Osteoblast (primary cell): ENCODE data around the gene RTTN. TPM values are rescaled to one million over a fixed set of nuclear protein-coding genes. Genes with fewer than 3 reads are reported as not detected.

ENCODE experiments used
- DNase-seq: peaks from one replicate; pipeline ENCODE4 v3.0.0; 2011; ENCODE audit warnings: low spot score, mixed read lengths; ENCODE audit not compliant: insufficient read length; ENCODE audit errors: missing footprints
- H2AFZ ChIP-seq: 2 replicates; pipeline ENCODE4 v1.6.0; 2011; ENCODE audit warnings: mild to moderate bottlenecking, low read length
- H3K27ac ChIP-seq: 2 replicates; pipeline ENCODE4 v1.5.1; 2011; ENCODE audit warnings: mild to moderate bottlenecking, low read depth, low read length, moderate library complexity
- H3K27me3 ChIP-seq: 2 replicates; pipeline ENCODE4 v1.6.0; 2012; ENCODE audit warnings: mild to moderate bottlenecking, control low read depth, inconsistent platforms, low read length, moderate library complexity; ENCODE audit not compliant: insufficient read depth
- H3K36me3 ChIP-seq: 2 replicates; pipeline ENCODE4 v1.5.1; 2011; ENCODE audit warnings: mild to moderate bottlenecking, low read length, control low read depth, moderate library complexity; ENCODE audit not compliant: insufficient read depth
- H3K4me1 ChIP-seq: 2 replicates; pipeline ENCODE4 v1.5.1; 2011; ENCODE audit warnings: mild to moderate bottlenecking, low read length, control low read depth, moderate library complexity; ENCODE audit not compliant: insufficient read depth
- H3K4me2 ChIP-seq: 2 replicates; pipeline ENCODE4 v1.6.0; 2011; ENCODE audit warnings: mild to moderate bottlenecking, low read length; ENCODE audit not compliant: insufficient read depth
- H3K4me3 ChIP-seq: fragments of 200-600 bp; sonication (generic); 3 replicates; pipeline ENCODE4 v1.5.1; 2012; ENCODE audit warnings: mild to moderate bottlenecking, low read length, inconsistent platforms; ENCODE audit not compliant: insufficient read depth
- H3K79me2 ChIP-seq: 2 replicates; pipeline ENCODE4 v1.6.0; 2012; ENCODE audit warnings: mild to moderate bottlenecking, low read length, control low read depth, inconsistent platforms; ENCODE audit not compliant: insufficient read depth
- H3K9me3 ChIP-seq: 2 replicates; pipeline ENCODE4 v1.5.1; 2011; ENCODE audit warnings: low read depth, low read length, control low read depth
- H4K20me1 ChIP-seq: 2 replicates; pipeline ENCODE4 v1.6.0; 2012; ENCODE audit warnings: mild to moderate bottlenecking, low read length, control low read depth; ENCODE audit not compliant: insufficient read depth
- total RNA-seq: library from RNA; depleted of rRNA; stranded (reverse); fragments of >200 nt; gene quantifications from 2 replicates; pipeline ENCODE4 v1.2.3, GENCODE V29; 2012
- TF ChIP-seq, protein P1 (sequence below): IDR thresholded peaks from 2 replicates; pipeline ENCODE4 v1.5.1; 2011; ENCODE audit warnings: mild to moderate bottlenecking, low read depth, low read length, moderate library complexity; ENCODE audit errors: extremely low read depth

RTTN gene
- total RNA-seq, 1 donor: 11.2 TPM

DNA sequence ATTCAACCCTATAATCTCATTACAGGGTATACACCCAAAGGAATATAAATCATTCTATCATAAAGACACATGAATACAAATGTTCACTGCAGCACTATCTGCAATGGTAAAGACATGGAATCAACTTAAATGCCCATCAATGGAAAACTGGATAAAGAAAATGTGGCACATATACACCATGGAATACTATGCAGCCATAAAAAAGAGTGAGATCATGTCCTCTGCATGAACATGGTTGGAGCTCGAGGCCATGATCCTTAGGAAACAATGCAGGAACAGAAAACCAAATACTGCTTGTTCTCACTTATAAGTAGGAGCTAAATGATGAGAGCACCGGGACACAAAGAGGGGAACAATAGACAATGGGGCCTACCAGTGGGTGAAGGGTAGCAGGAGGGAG lies 169.3 kb downstream of the RTTN start:
- Histone ChIP-seq H3K4me1 (no peaks in the 10 kb centered on the region), H3K27me3 (no peaks in the 10 kb centered on the region), H3K9me3 (no peaks in the 10 kb centered on the region), H3K79me2 (no peaks in the 10 kb centered on the region), H2AFZ (no peak overlapping the region), H4K20me1 (no peaks in the 10 kb centered on the region), H3K4me2 (no peak overlapping the region), H3K36me3 (no peaks in the 10 kb centered on the region), H3K4me3 (no peak overlapping the region), H3K27ac (no peak overlapping the region)
- DNase-seq: no peak
- TF ChIP-seq, protein P1, sequence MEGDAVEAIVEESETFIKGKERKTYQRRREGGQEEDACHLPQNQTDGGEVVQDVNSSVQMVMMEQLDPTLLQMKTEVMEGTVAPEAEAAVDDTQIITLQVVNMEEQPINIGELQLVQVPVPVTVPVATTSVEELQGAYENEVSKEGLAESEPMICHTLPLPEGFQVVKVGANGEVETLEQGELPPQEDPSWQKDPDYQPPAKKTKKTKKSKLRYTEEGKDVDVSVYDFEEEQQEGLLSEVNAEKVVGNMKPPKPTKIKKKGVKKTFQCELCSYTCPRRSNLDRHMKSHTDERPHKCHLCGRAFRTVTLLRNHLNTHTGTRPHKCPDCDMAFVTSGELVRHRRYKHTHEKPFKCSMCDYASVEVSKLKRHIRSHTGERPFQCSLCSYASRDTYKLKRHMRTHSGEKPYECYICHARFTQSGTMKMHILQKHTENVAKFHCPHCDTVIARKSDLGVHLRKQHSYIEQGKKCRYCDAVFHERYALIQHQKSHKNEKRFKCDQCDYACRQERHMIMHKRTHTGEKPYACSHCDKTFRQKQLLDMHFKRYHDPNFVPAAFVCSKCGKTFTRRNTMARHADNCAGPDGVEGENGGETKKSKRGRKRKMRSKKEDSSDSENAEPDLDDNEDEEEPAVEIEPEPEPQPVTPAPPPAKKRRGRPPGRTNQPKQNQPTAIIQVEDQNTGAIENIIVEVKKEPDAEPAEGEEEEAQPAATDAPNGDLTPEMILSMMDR: no peak

DNA sequence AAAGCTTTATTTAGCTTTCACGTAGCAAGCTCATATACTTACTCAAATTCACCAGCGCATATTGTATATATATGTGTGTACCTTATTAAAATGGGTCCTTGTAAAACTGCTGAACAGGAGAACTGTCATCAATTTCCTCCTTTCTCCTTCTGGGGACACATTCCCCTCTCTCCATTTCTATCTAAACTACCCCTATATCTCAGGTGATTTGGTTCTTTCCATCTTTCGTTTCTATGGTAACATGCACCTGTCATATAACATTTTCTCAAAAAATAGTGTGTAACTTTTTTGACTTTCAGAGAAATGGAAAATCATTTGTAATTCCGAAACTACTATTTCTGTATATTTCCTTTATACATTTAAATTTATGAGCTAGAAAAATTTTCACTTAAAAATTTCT lies 174.3 kb downstream of the RTTN start:
- no peaks in the 10 kb centered on the region for H4K20me1 ChIP-seq
- no peaks in the 10 kb centered on the region for H3K9me3 ChIP-seq
- no peak overlapping the region for H3K27ac ChIP-seq
- no peaks in the 10 kb centered on the region for H3K79me2 ChIP-seq
- H3K4me3 ChIP-seq: no peak overlapping the region
- DNase-seq: no peak
- H3K4me1 ChIP-seq: no peaks in the 10 kb centered on the region
- H2AFZ ChIP-seq: no peak overlapping the region
- H3K27me3 ChIP-seq: no peaks in the 10 kb centered on the region
- H3K4me2 ChIP-seq: no peak overlapping the region
- H3K36me3 ChIP-seq: no peaks in the 10 kb centered on the region
- TF ChIP-seq, protein P1: no peak

DNA sequence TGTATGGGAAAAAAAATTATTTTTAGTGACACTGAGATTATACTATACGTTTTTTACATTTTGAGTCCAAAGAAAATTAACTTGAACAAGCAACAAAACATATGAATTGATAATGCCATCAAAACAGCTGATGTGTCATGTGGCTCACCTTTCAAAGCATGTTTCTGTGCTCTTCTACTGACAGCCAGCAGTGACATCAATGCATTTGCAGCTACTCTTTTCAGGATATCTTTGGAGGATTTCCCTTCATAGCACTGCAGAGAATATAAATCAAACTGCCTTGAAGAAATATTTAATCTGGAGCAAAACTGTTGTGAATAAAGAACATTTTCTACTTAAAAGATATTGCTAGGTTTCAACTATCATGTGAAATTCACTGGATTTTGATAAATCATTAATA lies 174.8 kb downstream of the RTTN start:
- Histone ChIP-seq H3K79me2 (no peaks in the 10 kb centered on the region), H3K4me1 (no peaks in the 10 kb centered on the region), H3K36me3 (no peaks in the 10 kb centered on the region), H3K27ac (no peak overlapping the region), H3K4me3 (no peak overlapping the region), H4K20me1 (no peaks in the 10 kb centered on the region), H3K27me3 (no peaks in the 10 kb centered on the region), H2AFZ (no peak overlapping the region), H3K9me3 (no peaks in the 10 kb centered on the region), H3K4me2 (no peak overlapping the region)
- DNase-seq: no peak
- TF ChIP-seq, protein P1: no peak

DNA sequence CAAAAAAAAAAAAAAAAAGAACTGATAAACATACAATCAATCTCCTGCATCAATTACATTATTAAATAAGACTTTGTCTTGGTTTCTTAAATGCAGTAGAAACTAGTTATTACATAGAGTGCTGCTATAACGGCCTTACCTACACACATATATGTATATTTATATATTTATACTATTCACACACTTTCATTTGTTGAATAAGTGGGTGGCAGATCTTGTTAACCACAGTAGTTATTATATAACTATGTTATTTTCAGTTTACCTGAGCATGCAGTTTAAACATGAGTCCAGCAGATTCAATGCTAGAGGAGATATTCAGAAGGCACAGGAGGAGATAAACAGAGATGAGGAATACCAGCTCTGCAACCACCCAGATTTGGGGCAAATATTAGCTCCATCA lies 176.3 kb downstream of the RTTN start:
- H3K4me3 ChIP-seq: no peak overlapping the region
- H3K27ac ChIP-seq: no peak overlapping the region
- no peak for DNase-seq
- no peaks in the 10 kb centered on the region for H3K4me1 ChIP-seq
- no peak overlapping the region for H2AFZ ChIP-seq
- H4K20me1 ChIP-seq: no peaks in the 10 kb centered on the region
- TF ChIP-seq, protein P1: no peak
- H3K27me3 ChIP-seq: no peaks in the 10 kb centered on the region
- H3K36me3 ChIP-seq: no peaks in the 10 kb centered on the region
- no peaks in the 10 kb centered on the region for H3K79me2 ChIP-seq
- no peaks in the 10 kb centered on the region for H3K9me3 ChIP-seq
- no peak overlapping the region for H3K4me2 ChIP-seq
